Thymus (tissue), 11 donors: Measurements from ENCODE around the gene SMTNL1. TPM values are rescaled to one million over a fixed set of nuclear protein-coding genes. Genes with fewer than 3 reads are reported as not detected.
"Not testable (repeated sequence)": the region's sequence is repeated elsewhere in the genome, so short reads cannot be mapped to it uniquely, and the experiment has no call there.

Experiments
- DNase-seq, 9 donors: peaks; one replicate each; pipeline ENCODE4 v3.0.0-alpha.2; 2013; ENCODE audit warnings: low spot score in 9 of 9, low read depth in 6 of 9, missing footprints in 1 of 9
- H3K27ac ChIP-seq, 2 donors: one replicate each; pipeline ENCODE4 v1.5.1; 2013; ENCODE audit warnings: control low read depth in 1 of 2, low read depth in 1 of 2, low read length in 1 of 2, mild to moderate bottlenecking in 1 of 2, moderate library complexity in 1 of 2
- H3K27me3 ChIP-seq, 2 donors: one replicate each; pipeline ENCODE4 v1.5.1; 2013; ENCODE audit warnings: low read length in 1 of 2; ENCODE audit not compliant: control insufficient read depth in 2 of 2, insufficient read depth in 1 of 2
- H3K36me3 ChIP-seq, 2 donors: one replicate each; pipeline ENCODE4 v1.5.1; 2013; ENCODE audit warnings: low read length in 1 of 2, mild to moderate bottlenecking in 1 of 2, moderate library complexity in 1 of 2; ENCODE audit not compliant: control insufficient read depth in 2 of 2, insufficient read depth in 2 of 2
- H3K4me1 ChIP-seq, 2 donors: one replicate each; pipeline ENCODE4 v1.5.1; 2013; ENCODE audit warnings: low read length in 2 of 2; ENCODE audit not compliant: control insufficient read depth in 2 of 2, insufficient read depth in 2 of 2
- H3K4me3 ChIP-seq, 2 donors: one replicate each; pipeline ENCODE4 v1.5.1; 2013; ENCODE audit warnings: low read length in 2 of 2, control low read depth in 1 of 2, mild to moderate bottlenecking in 1 of 2
- H3K9me3 ChIP-seq, 2 donors: one replicate each; pipeline ENCODE4 v1.5.1; 2013; ENCODE audit warnings: low read length in 1 of 2, mild to moderate bottlenecking in 1 of 2; ENCODE audit not compliant: control insufficient read depth in 2 of 2, insufficient read depth in 1 of 2
- WGBS: extraction: QIAGEN DNeasy Blood & Tissue Kit; methylation state at CpG from one replicate; pipeline ENCODE4 v1.1.7; 2013; 5-methylcytosine and 5-hydroxymethylcytosine counted together
- polyA plus RNA-seq: library from polyadenylated mRNA; stranded (reverse); fragments of 200-250 nt; gene quantifications from one replicate; pipeline ENCODE4 v1.2.3, GENCODE V29; 2013
- total RNA-seq: library from RNA; stranded (reverse); fragments of 120-200 nt; gene quantifications from one replicate; pipeline ENCODE4 v1.2.4, GENCODE V29; 2013
- donor health status: healthy.

The SMTNL1 gene
- total and polyA plus RNA-seq, 2 donors: 0.05 TPM

- H3K4me3 ChIP-seq, DNase-seq, H3K27ac ChIP-seq, H3K27me3 ChIP-seq, H3K36me3 ChIP-seq, H3K9me3 ChIP-seq: not testable (repeated sequence)
- peaks cover 7 to 12% of the 10 kb centered on the region in 2 donors for H3K4me1 ChIP-seq
- 98% methylated on average over 7 of the region's 7 CpGs for WGBS
Measured at GRCh38 chr11:57534449-57534848, 2.9 kb upstream of the SMTNL1 start.

GRCh38 chr11:57539342-57539741, 1.9 kb downstream of the SMTNL1 start:
- peaks cover 3 to 4% of the 10 kb centered on the region in 2 donors for H3K36me3 ChIP-seq
- no peaks in the 10 kb centered on the region for H3K9me3 ChIP-seq
- H3K4me3 ChIP-seq: no peak overlapping the region
- H3K27me3 ChIP-seq: no peaks in the 10 kb centered on the region
- DNase-seq: no peak
- WGBS: 94% methylated on average over 1 of the region's 1 CpG
- H3K4me1 ChIP-seq: no peaks in the 10 kb centered on the region
- H3K27ac ChIP-seq: no peak overlapping the region

GRCh38 chr11:57541169-57541568, 3.8 kb downstream of the SMTNL1 start:
- H3K27me3 ChIP-seq: no peaks in the 10 kb centered on the region
- H3K4me1 ChIP-seq: no peaks in the 10 kb centered on the region
- no peak overlapping the region for H3K27ac ChIP-seq
- DNase-seq: no peak
- WGBS: 96% methylated on average over 5 of the region's 5 CpGs
- H3K36me3 ChIP-seq: peaks cover 3 to 4% of the 10 kb centered on the region in 2 donors
- H3K9me3 ChIP-seq: no peaks in the 10 kb centered on the region
- no peak overlapping the region for H3K4me3 ChIP-seq

GRCh38 chr11:57542582-57542981, 5.2 kb downstream of the SMTNL1 start:
- Histone ChIP-seq H3K36me3 (peaks cover 7 to 10% of the 10 kb centered on the region in 2 donors), H3K9me3 (no peaks in the 10 kb centered on the region), H3K4me3 (no peak overlapping the region), H3K27ac (no peak overlapping the region), H3K27me3 (no peaks in the 10 kb centered on the region), H3K4me1 (no peaks in the 10 kb centered on the region)
- 97% methylated on average over 4 of the region's 4 CpGs for WGBS
- no peak for DNase-seq

- no peaks in the 10 kb centered on the region for H3K27me3 ChIP-seq
- no peaks in the 10 kb centered on the region for H3K9me3 ChIP-seq
- H3K4me1 ChIP-seq: no peaks in the 10 kb centered on the region
- no peak overlapping the region for H3K27ac ChIP-seq
- WGBS: 91% methylated on average over 6 of the region's 6 CpGs
- H3K4me3 ChIP-seq: no peak overlapping the region
- peaks cover 13 to 14% of the 10 kb centered on the region in 2 donors for H3K36me3 ChIP-seq
- no peak for DNase-seq
Measured at GRCh38 chr11:57543593-57543992, 6.2 kb downstream of the SMTNL1 start.

DNA sequence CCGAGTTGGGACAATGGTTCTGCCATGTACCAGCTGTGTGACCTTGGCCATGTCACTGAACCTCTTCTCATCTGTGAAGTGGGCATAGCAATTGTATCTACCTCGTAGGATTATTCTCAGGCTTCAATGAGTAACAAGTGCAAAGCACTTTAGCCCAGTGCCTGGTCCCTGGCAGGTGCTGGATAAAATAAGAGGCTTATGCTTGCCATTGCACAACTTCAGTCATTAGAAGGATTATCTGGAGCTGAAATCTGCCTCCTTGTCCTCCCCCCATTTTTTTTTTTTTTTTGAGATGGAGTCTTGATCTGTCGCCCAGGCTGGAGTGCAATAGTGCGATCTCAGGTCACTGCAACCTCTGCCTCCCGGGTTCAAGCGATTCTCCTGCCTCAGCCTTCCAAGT, 7.2 kb downstream of the SMTNL1 start:
- DNase-seq: no peak
- H3K9me3 ChIP-seq: no peaks in the 10 kb centered on the region
- WGBS: 94% methylated on average over 6 of the region's 6 CpGs

DNA sequence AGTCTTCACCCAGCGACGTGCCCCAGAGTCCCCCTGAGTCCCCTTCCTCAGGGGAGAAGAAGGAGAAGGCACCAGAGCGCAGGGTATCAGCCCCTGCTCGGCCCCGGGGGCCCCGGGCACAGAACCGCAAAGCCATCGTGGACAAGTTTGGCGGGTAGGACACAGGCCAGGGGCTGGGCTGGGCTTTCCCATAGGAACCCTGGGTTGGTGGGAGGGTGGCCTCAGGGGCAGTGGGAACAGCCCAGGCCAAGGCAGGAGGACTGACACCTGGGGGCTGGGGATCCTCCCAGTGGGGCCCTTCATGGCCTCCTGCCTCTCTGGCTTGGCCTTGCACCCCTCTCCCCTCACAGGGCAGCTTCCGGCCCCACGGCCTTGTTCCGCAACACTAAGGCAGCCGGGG, 8.5 kb downstream of the SMTNL1 start:
- H3K36me3 ChIP-seq: peaks cover 27 to 29% of the 10 kb centered on the region in 2 donors
- no peaks in the 10 kb centered on the region for H3K27me3 ChIP-seq
- no peak overlapping the region for H3K27ac ChIP-seq
- no peaks in the 10 kb centered on the region for H3K9me3 ChIP-seq
- DNase-seq: no peak
- 94% methylated on average over 13 of the region's 13 CpGs for WGBS
- no peaks in the 10 kb centered on the region for H3K4me1 ChIP-seq
- no peak overlapping the region for H3K4me3 ChIP-seq

More for the DNA sequence above, 7.2 kb downstream of the SMTNL1 start:
- H3K36me3 ChIP-seq: peaks cover 14 to 18% of the 10 kb centered on the region in 2 donors
- no peaks in the 10 kb centered on the region for H3K27me3 ChIP-seq
- no peaks in the 10 kb centered on the region for H3K4me1 ChIP-seq
- H3K4me3 ChIP-seq: no peak overlapping the region
- H3K27ac ChIP-seq: no peak overlapping the region

DNA sequence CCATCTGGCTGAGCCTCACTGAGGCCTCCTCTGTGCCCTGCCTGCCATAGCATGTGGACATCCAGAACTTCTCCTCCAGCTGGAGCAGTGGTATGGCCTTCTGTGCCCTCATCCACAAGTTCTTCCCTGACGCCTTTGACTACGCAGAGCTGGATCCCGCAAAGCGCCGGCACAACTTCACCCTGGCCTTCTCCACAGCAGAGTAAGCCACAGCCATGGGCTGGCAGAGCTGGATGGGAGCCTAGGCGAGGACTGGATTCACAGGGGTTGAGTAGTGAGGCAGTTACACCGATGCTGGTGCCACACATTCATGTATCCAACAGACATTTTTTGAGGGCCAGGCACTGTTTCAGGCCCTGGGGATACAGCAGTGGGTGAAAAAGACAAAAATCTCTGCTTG, 9.1 kb downstream of the SMTNL1 start:
- 98% methylated on average over 7 of the region's 7 CpGs for WGBS
- no peak for DNase-seq
- H3K36me3 ChIP-seq: peaks cover 31 to 33% of the 10 kb centered on the region in 2 donors

DNA sequence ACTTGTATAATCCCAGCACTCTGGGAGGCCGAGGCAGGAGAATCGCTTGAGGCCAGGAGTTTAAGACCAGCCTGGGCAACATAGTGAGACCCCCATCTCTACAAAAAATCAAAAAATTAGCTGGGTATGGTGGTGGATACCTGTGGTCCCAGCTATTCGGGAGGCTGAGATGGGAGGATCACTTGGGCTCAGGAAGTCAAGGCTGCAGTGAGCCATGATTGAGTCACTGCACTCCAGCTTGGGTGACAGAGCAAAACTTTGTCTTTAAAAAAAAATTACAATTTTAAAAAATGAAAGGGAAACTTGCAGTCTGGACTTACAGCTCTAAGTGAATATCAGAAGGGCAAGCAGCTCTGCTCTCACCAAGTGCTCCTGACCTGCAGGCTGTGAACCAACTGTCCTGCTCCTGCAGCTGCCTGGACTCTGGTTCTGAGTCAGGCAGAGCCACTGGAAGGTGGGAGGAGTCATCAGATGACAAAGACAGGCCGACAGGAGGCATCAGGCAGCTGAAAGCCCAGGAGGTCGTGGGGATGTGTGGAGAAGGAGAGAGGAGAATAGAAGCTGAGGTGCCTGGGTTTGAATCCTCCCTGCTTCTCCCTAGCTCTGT, 9.6 kb downstream of the SMTNL1 start:
- WGBS: 83% methylated on average over 5 of the region's 5 CpGs
- Histone ChIP-seq H3K4me3 (no peak overlapping the region), H3K27ac (no peak overlapping the region), H3K27me3 (no peaks in the 10 kb centered on the region), H3K9me3 (no peaks in the 10 kb centered on the region), H3K4me1 (no peaks in the 10 kb centered on the region), H3K36me3 (peaks cover 36 to 38% of the 10 kb centered on the region in 2 donors)
- no peak for DNase-seq

More for the DNA sequence above, 9.1 kb downstream of the SMTNL1 start:
- Histone ChIP-seq H3K27me3 (no peaks in the 10 kb centered on the region), H3K4me1 (no peaks in the 10 kb centered on the region), H3K27ac (no peak overlapping the region), H3K9me3 (no peaks in the 10 kb centered on the region), H3K4me3 (no peak overlapping the region)
